HEK293 (cell line): ENCODE measurements around the gene SLC7A10.
A peak's percentile ranks its signal among the peaks of the same experiment; 100 is the strongest.

Experiments
- EGR2 ChIP-seq: fragments of 450-650 bp; formaldehyde crosslinking; IDR thresholded peaks from 2 replicates; pipeline ENCODE4 v1.5.1; 2016; ENCODE audit warnings: low read depth, missing biosample characterization, missing genetic modification characterization
- GLI4 ChIP-seq: fragments of 450-650 bp; formaldehyde crosslinking; IDR thresholded peaks from 2 replicates; pipeline ENCODE4 v1.5.1; 2016; ENCODE audit warnings: missing biosample characterization, missing genetic modification characterization
- GLIS1 ChIP-seq: fragments of 450-650 bp; formaldehyde crosslinking; IDR thresholded peaks from 2 replicates; pipeline ENCODE4 v1.5.1; 2016; ENCODE audit warnings: missing biosample characterization, missing genetic modification characterization
- GLIS2 ChIP-seq: fragments of 450-650 bp; formaldehyde crosslinking; IDR thresholded peaks from 2 replicates; pipeline ENCODE4 v1.5.1; 2016; ENCODE audit warnings: missing biosample characterization, missing genetic modification characterization
- HOXD13 ChIP-seq: sonication (generic); formaldehyde crosslinking; IDR thresholded peaks from 2 replicates; pipeline ENCODE4 v1.8.0; 2022; ENCODE audit warnings: missing genetic modification reagents, borderline replicate concordance
- KLF9 ChIP-seq: fragments of 450-650 bp; formaldehyde crosslinking; IDR thresholded peaks from 2 replicates; pipeline ENCODE4 v1.5.1; 2016; ENCODE audit warnings: missing biosample characterization, missing genetic modification characterization, low read depth
- MYNN ChIP-seq: fragments of 450-650 bp; formaldehyde crosslinking; IDR thresholded peaks from 2 replicates; pipeline ENCODE4 v1.5.1; 2016; ENCODE audit warnings: missing biosample characterization, missing genetic modification characterization, borderline replicate concordance
- MZF1 ChIP-seq: fragments of 450-650 bp; formaldehyde crosslinking; IDR thresholded peaks from 2 replicates; pipeline ENCODE4 v1.5.1; 2017; ENCODE audit warnings: missing biosample characterization, missing genetic modification characterization, borderline replicate concordance
- RBAK ChIP-seq: fragments of 450-650 bp; formaldehyde crosslinking; IDR thresholded peaks from 2 replicates; pipeline ENCODE4 v1.5.1; 2016; ENCODE audit warnings: missing biosample characterization, missing genetic modification characterization
- REPIN1 ChIP-seq: fragments of 450-650 bp; formaldehyde crosslinking; IDR thresholded peaks from 2 replicates; pipeline ENCODE4 v1.5.1; 2017; ENCODE audit warnings: missing biosample characterization, missing genetic modification characterization, low read depth
- YY1 ChIP-seq: fragments of 450-650 bp; formaldehyde crosslinking; IDR thresholded peaks from 2 replicates; pipeline ENCODE4 v1.5.1; 2018; ENCODE audit warnings: missing biosample characterization, missing genetic modification characterization
- ZBTB48 ChIP-seq: fragments of 450-650 bp; formaldehyde crosslinking; IDR thresholded peaks from 2 replicates; pipeline ENCODE4 v1.5.1; 2016; ENCODE audit warnings: missing biosample characterization, missing genetic modification characterization
- ZBTB8A ChIP-seq: fragments of 450-650 bp; formaldehyde crosslinking; IDR thresholded peaks from 2 replicates; pipeline ENCODE4 v1.5.1; 2016; ENCODE audit warnings: missing biosample characterization, missing genetic modification characterization
- ZFP3 ChIP-seq: fragments of 450-650 bp; formaldehyde crosslinking; IDR thresholded peaks from 2 replicates; pipeline ENCODE4 v1.5.1; 2016; ENCODE audit warnings: low read depth, missing biosample characterization, missing genetic modification characterization
- ZNF133 ChIP-seq: fragments of 450-650 bp; formaldehyde crosslinking; IDR thresholded peaks from 2 replicates; pipeline ENCODE4 v1.5.1; 2016; ENCODE audit warnings: missing biosample characterization, missing genetic modification characterization
- ZNF155 ChIP-seq: fragments of 450-650 bp; formaldehyde crosslinking; IDR thresholded peaks from 2 replicates; pipeline ENCODE4 v1.5.1; 2016; ENCODE audit warnings: missing biosample characterization, missing genetic modification characterization
- ZNF157 ChIP-seq: fragments of 450-650 bp; formaldehyde crosslinking; IDR thresholded peaks from 2 replicates; pipeline ENCODE4 v1.5.1; 2016; ENCODE audit warnings: missing biosample characterization, missing genetic modification characterization
- ZNF211 ChIP-seq: fragments of 450-650 bp; formaldehyde crosslinking; IDR thresholded peaks from 2 replicates; pipeline ENCODE4 v1.5.1; 2016; ENCODE audit warnings: low read depth, missing biosample characterization, missing genetic modification characterization
- ZNF23 ChIP-seq: fragments of 450-650 bp; formaldehyde crosslinking; IDR thresholded peaks from 2 replicates; pipeline ENCODE4 v1.5.1; 2016; ENCODE audit warnings: missing biosample characterization, missing genetic modification characterization, borderline replicate concordance
- ZNF24 ChIP-seq: fragments of 450-650 bp; formaldehyde crosslinking; IDR thresholded peaks from 2 replicates; pipeline ENCODE4 v1.5.1; 2016; ENCODE audit warnings: missing biosample characterization, missing genetic modification characterization
- ZNF266 ChIP-seq: fragments of 450-650 bp; formaldehyde crosslinking; IDR thresholded peaks from 2 replicates; pipeline ENCODE4 v1.5.1; 2016; ENCODE audit warnings: missing biosample characterization, missing genetic modification characterization, low read depth
- ZNF274 ChIP-seq, 2 experiments: fragments of 200-500 bp in 1 of 2; fragments of 450-650 bp in 1 of 2; sonication (Bioruptor generic) in 1 of 2; formaldehyde crosslinking in 1 of 2; IDR thresholded peaks; 2 replicates each; pipeline versions ENCODE4 v1.5.1 to v1.6.1; 2014 to 2016; ENCODE audit warnings: borderline replicate concordance in 1 of 2, inconsistent platforms in 1 of 2, low read length in 1 of 2, missing biosample characterization in 1 of 2, missing genetic modification characterization in 1 of 2
- ZNF335 ChIP-seq: fragments of 450-650 bp; formaldehyde crosslinking; conservative IDR thresholded peaks from 2 replicates; pipeline ENCODE4 v1.5.1; 2016; ENCODE audit warnings: missing biosample characterization, missing genetic modification characterization
- ZNF350 ChIP-seq: fragments of 450-650 bp; formaldehyde crosslinking; IDR thresholded peaks from 2 replicates; pipeline ENCODE4 v1.5.0; 2017; ENCODE audit warnings: missing biosample characterization, mild to moderate bottlenecking, missing genetic modification characterization
- ZNF510 ChIP-seq: fragments of 450-650 bp; formaldehyde crosslinking; IDR thresholded peaks from 2 replicates; pipeline ENCODE4 v1.5.1; 2018; ENCODE audit warnings: mild to moderate bottlenecking, missing genetic modification characterization, missing biosample characterization; ENCODE audit not compliant: insufficient replicate concordance
- ZNF529 ChIP-seq: fragments of 450-650 bp; formaldehyde crosslinking; IDR thresholded peaks from 2 replicates; pipeline ENCODE4 v1.5.1; 2017; ENCODE audit warnings: missing genetic modification characterization, missing biosample characterization; ENCODE audit not compliant: insufficient replicate concordance
- ZNF558 ChIP-seq: fragments of 450-650 bp; formaldehyde crosslinking; IDR thresholded peaks from 2 replicates; pipeline ENCODE4 v1.5.1; 2016; ENCODE audit warnings: missing biosample characterization, missing genetic modification characterization
- ZNF585B ChIP-seq: fragments of 450-650 bp; formaldehyde crosslinking; IDR thresholded peaks from 2 replicates; pipeline ENCODE4 v1.5.1; 2016; ENCODE audit warnings: missing biosample characterization, missing genetic modification characterization
- ZNF623 ChIP-seq: fragments of 450-650 bp; formaldehyde crosslinking; IDR thresholded peaks from 2 replicates; pipeline ENCODE4 v1.5.1; 2016; ENCODE audit warnings: missing biosample characterization, missing genetic modification characterization
- ZNF664 ChIP-seq: fragments of 450-650 bp; formaldehyde crosslinking; IDR thresholded peaks from 2 replicates; pipeline ENCODE4 v1.5.1; 2016; ENCODE audit warnings: missing biosample characterization, missing genetic modification characterization
- ZNF701 ChIP-seq: fragments of 450-650 bp; formaldehyde crosslinking; IDR thresholded peaks from 2 replicates; pipeline ENCODE4 v1.5.1; 2016; ENCODE audit warnings: missing biosample characterization, missing genetic modification characterization
- ZNF777 ChIP-seq: fragments of 450-650 bp; formaldehyde crosslinking; IDR thresholded peaks from 2 replicates; pipeline ENCODE4 v1.5.1; 2017; ENCODE audit warnings: missing biosample characterization, missing genetic modification characterization, borderline replicate concordance
- ZNF785 ChIP-seq: fragments of 450-650 bp; formaldehyde crosslinking; IDR thresholded peaks from 2 replicates; pipeline ENCODE4 v1.5.1; 2016; ENCODE audit warnings: missing biosample characterization, missing genetic modification characterization
- TF ChIP-seq, protein P1 (sequence below): fragments of 450-650 bp; formaldehyde crosslinking; IDR thresholded peaks from 2 replicates; pipeline ENCODE4 v1.5.1; 2016; ENCODE audit warnings: missing biosample characterization, missing genetic modification characterization
- TF ChIP-seq, protein P2 (sequence below): fragments of 450-650 bp; formaldehyde crosslinking; IDR thresholded peaks from 2 replicates; pipeline ENCODE4; 2016; ENCODE audit warnings: missing biosample characterization, missing genetic modification characterization
- TF ChIP-seq, protein P3 (sequence below): fragments of 450-650 bp; formaldehyde crosslinking; IDR thresholded peaks from 2 replicates; pipeline ENCODE4 v1.5.1; 2017; ENCODE audit warnings: missing biosample characterization, mild to moderate bottlenecking, missing genetic modification characterization, moderate library complexity

Gene SLC7A10

DNA sequence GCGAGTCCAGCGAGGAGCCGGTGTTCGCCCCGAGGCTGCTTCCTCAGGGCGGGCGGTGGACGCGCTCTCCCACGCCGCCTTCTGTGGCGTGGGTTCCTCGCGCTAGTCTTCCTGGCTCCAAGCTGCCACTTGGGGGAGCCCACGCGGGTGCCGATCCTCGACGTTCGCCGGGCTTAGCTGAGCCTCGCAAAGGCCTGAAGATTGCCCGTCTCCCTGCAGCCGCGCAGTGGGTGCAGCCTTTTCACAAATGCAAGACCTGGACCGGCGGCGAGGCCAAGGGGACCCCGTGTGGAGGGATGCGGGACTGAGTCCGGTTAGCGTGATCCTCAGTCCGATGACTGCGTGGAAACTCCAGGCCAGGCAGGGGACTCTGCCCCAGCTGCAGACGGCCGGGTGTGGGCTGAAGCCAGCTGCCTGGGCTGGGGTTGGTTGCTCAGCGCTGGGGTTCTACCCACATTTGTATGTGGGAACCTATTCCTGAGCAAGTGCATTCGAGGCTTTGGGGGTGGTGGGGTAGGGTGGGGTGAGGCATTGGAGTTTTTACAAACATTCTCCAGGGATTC is 48.2 kb downstream of the SLC7A10 start (continued):
- TF ChIP-seq, protein P1, sequence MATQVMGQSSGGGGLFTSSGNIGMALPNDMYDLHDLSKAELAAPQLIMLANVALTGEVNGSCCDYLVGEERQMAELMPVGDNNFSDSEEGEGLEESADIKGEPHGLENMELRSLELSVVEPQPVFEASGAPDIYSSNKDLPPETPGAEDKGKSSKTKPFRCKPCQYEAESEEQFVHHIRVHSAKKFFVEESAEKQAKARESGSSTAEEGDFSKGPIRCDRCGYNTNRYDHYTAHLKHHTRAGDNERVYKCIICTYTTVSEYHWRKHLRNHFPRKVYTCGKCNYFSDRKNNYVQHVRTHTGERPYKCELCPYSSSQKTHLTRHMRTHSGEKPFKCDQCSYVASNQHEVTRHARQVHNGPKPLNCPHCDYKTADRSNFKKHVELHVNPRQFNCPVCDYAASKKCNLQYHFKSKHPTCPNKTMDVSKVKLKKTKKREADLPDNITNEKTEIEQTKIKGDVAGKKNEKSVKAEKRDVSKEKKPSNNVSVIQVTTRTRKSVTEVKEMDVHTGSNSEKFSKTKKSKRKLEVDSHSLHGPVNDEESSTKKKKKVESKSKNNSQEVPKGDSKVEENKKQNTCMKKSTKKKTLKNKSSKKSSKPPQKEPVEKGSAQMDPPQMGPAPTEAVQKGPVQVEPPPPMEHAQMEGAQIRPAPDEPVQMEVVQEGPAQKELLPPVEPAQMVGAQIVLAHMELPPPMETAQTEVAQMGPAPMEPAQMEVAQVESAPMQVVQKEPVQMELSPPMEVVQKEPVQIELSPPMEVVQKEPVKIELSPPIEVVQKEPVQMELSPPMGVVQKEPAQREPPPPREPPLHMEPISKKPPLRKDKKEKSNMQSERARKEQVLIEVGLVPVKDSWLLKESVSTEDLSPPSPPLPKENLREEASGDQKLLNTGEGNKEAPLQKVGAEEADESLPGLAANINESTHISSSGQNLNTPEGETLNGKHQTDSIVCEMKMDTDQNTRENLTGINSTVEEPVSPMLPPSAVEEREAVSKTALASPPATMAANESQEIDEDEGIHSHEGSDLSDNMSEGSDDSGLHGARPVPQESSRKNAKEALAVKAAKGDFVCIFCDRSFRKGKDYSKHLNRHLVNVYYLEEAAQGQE (tag by site-specific recombination) = peak; percentile 66; the same call in 1 of the 2 replicates
- TF ChIP-seq ZNF701 = no peak
- no peak for TF ChIP-seq ZFP3 (tag by site-specific recombination)
- no peak; the same call in 1 of the 2 replicates for TF ChIP-seq REPIN1 (tag by site-specific recombination)
- TF ChIP-seq GLIS2 = peak; percentile 94
- TF ChIP-seq ZNF133 = peak; percentile 48; the same call in 1 of the 2 replicates
- TF ChIP-seq ZNF23 (tag by site-specific recombination) = no peak
- TF ChIP-seq RBAK = peak; percentile 68; the same call in 1 of the 2 replicates
- peak; percentile 65; the same call in 1 of the 2 replicates for TF ChIP-seq GLIS1 (tag by site-specific recombination)
- TF ChIP-seq, protein P2, sequence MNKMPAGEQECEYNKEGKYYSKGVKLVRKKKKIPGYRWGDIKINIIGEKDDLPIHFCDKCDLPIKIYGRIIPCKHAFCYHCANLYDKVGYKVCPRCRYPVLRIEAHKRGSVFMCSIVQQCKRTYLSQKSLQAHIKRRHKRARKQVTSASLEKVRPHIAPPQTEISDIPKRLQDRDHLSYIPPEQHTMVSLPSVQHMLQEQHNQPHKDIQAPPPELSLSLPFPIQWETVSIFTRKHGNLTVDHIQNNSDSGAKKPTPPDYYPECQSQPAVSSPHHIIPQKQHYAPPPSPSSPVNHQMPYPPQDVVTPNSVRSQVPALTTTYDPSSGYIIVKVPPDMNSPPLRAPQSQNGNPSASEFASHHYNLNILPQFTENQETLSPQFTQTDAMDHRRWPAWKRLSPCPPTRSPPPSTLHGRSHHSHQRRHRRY (tag by site-specific recombination) = peak; percentile 96; the same call in 1 of the 2 replicates
- TF ChIP-seq ZNF664 = no peak
- TF ChIP-seq ZNF585B (tag by site-specific recombination) = no peak
- no peak for TF ChIP-seq ZNF529 (tag by site-specific recombination)
- TF ChIP-seq ZNF211 (tag by site-specific recombination) = no peak
- TF ChIP-seq ZNF510 (tag by site-specific recombination) = no peak
- TF ChIP-seq ZNF335 = peak; percentile 92
- peak; percentile 100 for TF ChIP-seq ZNF785 (tag by site-specific recombination)
- no peak; the same call in 1 of the 2 replicates for TF ChIP-seq ZNF24 (tag by site-specific recombination)
- TF ChIP-seq ZNF155 (tag by site-specific recombination) = no peak
- no peak; the same call in 1 of the 2 replicates for TF ChIP-seq KLF9 (tag by site-specific recombination)
- peak; percentile 73 for TF ChIP-seq ZBTB48 (tag by site-specific recombination)
- TF ChIP-seq GLI4 = peak; percentile 58; the same call in 1 of the 2 replicates
- TF ChIP-seq HOXD13 = no peak
- no peak for TF ChIP-seq ZNF350 (tag by site-specific recombination)
- TF ChIP-seq EGR2 (tag by site-specific recombination) = peak; percentile 100
- TF ChIP-seq ZNF266 = peak; percentile 42; the same call in 1 of the 2 replicates
- TF ChIP-seq ZNF558 = no peak
- no peak; the same call in 1 of the 2 replicates for TF ChIP-seq YY1 (tag by site-specific recombination)
- TF ChIP-seq MZF1 (tag by site-specific recombination) = peak; percentile 60; the same call in 1 of the 2 replicates
- TF ChIP-seq ZNF623 = no peak
- TF ChIP-seq, protein P3, sequence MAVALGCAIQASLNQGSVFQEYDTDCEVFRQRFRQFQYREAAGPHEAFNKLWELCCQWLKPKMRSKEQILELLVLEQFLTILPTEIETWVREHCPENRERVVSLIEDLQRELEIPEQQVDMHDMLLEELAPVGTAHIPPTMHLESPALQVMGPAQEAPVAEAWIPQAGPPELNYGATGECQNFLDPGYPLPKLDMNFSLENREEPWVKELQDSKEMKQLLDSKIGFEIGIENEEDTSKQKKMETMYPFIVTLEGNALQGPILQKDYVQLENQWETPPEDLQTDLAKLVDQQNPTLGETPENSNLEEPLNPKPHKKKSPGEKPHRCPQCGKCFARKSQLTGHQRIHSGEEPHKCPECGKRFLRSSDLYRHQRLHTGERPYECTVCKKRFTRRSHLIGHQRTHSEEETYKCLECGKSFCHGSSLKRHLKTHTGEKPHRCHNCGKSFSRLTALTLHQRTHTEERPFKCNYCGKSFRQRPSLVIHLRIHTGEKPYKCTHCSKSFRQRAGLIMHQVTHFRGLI (tag by site-specific recombination) = peak; percentile 13
- peak; percentile 97 for TF ChIP-seq ZBTB8A
- TF ChIP-seq ZNF777 = peak; percentile 96; the same call in 1 of the 2 replicates
- no peak for TF ChIP-seq ZNF157 (tag by site-specific recombination)
- 0 out of 2 replicates have a peak, but pooled peaks have one; percentile 75 for TF ChIP-seq MYNN (tag by site-specific recombination)
- TF ChIP-seq ZNF274 (IDR thresholded peaks at IDR 0.05; ENCODE audit: low read length) = no peak
- TF ChIP-seq ZNF274 (tag by site-specific recombination; IDR thresholded peaks at IDR 0.05; ENCODE audit: borderline replicate concordance) = peak; percentile 30; the same call in 1 of the 2 replicates
